Body of pancreas (tissue), 4 donors: ENCODE results near the gene CD300LF.

Source experiments
- POLR2A ChIP-seq, 3 donors: fragments of 450-650 bp; IDR thresholded peaks; one replicate each; pipeline ENCODE4 v1.6.1; 2016; ENCODE audit warnings: antibody characterized with exemption in 3 of 3, mild to moderate bottlenecking in 2 of 3
- TF ChIP-seq, protein P1 (sequence below), 7 experiments: fragments of 450-650 bp in 4 of 7; fragments of 200-600 bp in 3 of 7; sonication (generic) in 3 of 7; IDR thresholded peaks; one replicate each; pipeline ENCODE4 v1.5.1; 2016 to 2019; ENCODE audit warnings: antibody characterized with exemption in 7 of 7

DNA sequence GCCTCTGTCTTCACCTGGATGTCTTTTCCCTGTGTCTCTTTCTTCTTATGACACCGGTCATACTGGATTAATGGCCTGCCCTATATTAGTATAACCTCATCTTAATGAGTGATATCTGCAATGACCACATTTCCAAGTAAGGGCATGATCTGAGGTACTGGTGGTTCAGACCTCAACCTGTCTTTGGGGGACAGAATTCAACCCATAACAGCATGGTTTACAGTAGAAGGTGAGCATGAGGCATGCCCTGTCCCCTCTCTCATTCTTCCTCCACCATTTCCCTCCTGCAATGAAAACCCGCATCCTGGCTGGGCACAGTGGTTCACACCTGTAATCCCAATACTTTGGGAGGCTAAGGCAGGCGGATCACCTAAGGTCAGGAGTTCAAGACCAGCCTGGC is 21.5 kb upstream of the CD300LF start:
- TF ChIP-seq, protein P1, sequence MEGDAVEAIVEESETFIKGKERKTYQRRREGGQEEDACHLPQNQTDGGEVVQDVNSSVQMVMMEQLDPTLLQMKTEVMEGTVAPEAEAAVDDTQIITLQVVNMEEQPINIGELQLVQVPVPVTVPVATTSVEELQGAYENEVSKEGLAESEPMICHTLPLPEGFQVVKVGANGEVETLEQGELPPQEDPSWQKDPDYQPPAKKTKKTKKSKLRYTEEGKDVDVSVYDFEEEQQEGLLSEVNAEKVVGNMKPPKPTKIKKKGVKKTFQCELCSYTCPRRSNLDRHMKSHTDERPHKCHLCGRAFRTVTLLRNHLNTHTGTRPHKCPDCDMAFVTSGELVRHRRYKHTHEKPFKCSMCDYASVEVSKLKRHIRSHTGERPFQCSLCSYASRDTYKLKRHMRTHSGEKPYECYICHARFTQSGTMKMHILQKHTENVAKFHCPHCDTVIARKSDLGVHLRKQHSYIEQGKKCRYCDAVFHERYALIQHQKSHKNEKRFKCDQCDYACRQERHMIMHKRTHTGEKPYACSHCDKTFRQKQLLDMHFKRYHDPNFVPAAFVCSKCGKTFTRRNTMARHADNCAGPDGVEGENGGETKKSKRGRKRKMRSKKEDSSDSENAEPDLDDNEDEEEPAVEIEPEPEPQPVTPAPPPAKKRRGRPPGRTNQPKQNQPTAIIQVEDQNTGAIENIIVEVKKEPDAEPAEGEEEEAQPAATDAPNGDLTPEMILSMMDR (IDR thresholded peaks at IDR 0.05), result no peak
- no peak for TF ChIP-seq POLR2A (IDR thresholded peaks at IDR 0.05)
